ENCODE results near the gene SOX1. TPM values are rescaled to one million over a fixed set of nuclear protein-coding genes. Genes with fewer than 3 reads are reported as not detected.

Gene SOX1
- total and polyA plus RNA-seq, 4 donors, result not detected

DNA sequence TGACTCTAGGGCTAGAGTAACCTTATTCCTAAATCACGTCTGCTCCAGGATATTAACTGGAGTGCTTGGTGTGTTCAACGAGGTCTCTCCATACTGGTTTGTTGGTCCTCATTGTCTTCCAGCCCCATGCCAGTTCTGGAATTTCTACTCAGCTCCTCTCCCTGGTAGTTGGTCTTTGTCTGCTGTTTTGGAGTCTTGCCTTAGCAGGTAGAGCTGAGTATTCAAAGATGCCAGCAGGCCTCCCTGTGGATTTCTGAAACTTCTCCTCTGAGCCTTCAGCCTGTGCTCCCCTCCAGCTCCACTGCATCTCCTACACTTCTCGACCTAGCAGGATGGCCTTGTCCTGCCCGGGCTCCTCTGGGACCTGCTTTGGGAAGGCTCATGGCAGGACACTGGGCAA lies 25.5 kb downstream of the SOX1 start (continued):
- TF ChIP-seq, protein P1, sequence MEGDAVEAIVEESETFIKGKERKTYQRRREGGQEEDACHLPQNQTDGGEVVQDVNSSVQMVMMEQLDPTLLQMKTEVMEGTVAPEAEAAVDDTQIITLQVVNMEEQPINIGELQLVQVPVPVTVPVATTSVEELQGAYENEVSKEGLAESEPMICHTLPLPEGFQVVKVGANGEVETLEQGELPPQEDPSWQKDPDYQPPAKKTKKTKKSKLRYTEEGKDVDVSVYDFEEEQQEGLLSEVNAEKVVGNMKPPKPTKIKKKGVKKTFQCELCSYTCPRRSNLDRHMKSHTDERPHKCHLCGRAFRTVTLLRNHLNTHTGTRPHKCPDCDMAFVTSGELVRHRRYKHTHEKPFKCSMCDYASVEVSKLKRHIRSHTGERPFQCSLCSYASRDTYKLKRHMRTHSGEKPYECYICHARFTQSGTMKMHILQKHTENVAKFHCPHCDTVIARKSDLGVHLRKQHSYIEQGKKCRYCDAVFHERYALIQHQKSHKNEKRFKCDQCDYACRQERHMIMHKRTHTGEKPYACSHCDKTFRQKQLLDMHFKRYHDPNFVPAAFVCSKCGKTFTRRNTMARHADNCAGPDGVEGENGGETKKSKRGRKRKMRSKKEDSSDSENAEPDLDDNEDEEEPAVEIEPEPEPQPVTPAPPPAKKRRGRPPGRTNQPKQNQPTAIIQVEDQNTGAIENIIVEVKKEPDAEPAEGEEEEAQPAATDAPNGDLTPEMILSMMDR (IDR thresholded peaks at IDR 0.05; ENCODE audit: low read depth, low read length, missing input control), result no peak

DNA sequence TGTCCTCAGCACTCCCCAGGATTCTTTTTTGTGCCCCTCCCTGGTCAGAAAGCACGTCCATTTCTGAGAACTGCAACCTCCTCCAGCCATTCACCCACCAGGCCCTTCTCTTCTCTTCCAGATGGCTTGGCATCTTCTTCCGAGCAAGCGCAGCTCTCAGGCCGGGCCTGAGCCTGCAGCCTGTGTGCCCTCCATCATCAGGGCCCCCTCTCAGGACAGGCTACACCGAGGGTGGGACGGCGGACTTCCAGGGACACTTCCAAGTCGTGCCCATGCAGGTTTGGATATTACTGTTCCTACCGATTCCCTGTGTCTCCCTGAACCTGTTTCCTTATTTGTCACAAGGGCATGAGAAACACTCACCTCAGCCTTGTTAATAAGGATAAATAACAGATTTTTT lies 28.4 kb downstream of the SOX1 start:
- Histone ChIP-seq H3K4me3 (ENCODE audit: low read depth in 1 of 3, low read length in 3 of 3) (no peak overlapping the region), H3K27me3 (ENCODE audit: control insufficient read depth in 4 of 4, insufficient read depth in 4 of 4, low read length in 3 of 4) (peaks cover 0 to 3% (median 0%) of the 10 kb centered on the region in 4 donors), H3K27ac (ENCODE audit: low read depth in 1 of 2, low read length in 2 of 2) (no peak overlapping the region), H3K36me3 (ENCODE audit: control insufficient read depth in 4 of 4, insufficient read depth in 3 of 4, low read depth in 1 of 4, low read length in 3 of 4) (no peaks in the 10 kb centered on the region), H3K4me1 (ENCODE audit: control insufficient read depth in 4 of 4, insufficient read depth in 4 of 4, low read length in 3 of 4) (no peaks in the 10 kb centered on the region), H3K9me3 (ENCODE audit: control insufficient read depth in 4 of 4, low read length in 3 of 4) (no peaks in the 10 kb centered on the region), H3K9ac (ENCODE audit: low read depth in 1 of 2, low read length in 2 of 2) (no peak overlapping the region)
- DNase-seq (ENCODE audit: low spot score), result no peak
- no peak for TF ChIP-seq FOXA2 (IDR thresholded peaks at IDR 0.05)
- TF ChIP-seq RAD21 (IDR thresholded peaks at IDR 0.05), result no peak
- TF ChIP-seq, protein P2, sequence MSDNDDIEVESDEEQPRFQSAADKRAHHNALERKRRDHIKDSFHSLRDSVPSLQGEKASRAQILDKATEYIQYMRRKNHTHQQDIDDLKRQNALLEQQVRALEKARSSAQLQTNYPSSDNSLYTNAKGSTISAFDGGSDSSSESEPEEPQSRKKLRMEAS (IDR thresholded peaks at IDR 0.05), result no peak
- TF ChIP-seq FOXA1 (IDR thresholded peaks at IDR 0.05), result no peak
- TF ChIP-seq TAF1 (conservative IDR thresholded peaks at IDR 0.05), result no peak
- TF ChIP-seq, protein P1 (IDR thresholded peaks at IDR 0.05; ENCODE audit: low read depth, low read length, missing input control), result no peak
- TF ChIP-seq NR2F2 (IDR thresholded peaks at IDR 0.05), result no peak
- TF ChIP-seq, protein P3, sequence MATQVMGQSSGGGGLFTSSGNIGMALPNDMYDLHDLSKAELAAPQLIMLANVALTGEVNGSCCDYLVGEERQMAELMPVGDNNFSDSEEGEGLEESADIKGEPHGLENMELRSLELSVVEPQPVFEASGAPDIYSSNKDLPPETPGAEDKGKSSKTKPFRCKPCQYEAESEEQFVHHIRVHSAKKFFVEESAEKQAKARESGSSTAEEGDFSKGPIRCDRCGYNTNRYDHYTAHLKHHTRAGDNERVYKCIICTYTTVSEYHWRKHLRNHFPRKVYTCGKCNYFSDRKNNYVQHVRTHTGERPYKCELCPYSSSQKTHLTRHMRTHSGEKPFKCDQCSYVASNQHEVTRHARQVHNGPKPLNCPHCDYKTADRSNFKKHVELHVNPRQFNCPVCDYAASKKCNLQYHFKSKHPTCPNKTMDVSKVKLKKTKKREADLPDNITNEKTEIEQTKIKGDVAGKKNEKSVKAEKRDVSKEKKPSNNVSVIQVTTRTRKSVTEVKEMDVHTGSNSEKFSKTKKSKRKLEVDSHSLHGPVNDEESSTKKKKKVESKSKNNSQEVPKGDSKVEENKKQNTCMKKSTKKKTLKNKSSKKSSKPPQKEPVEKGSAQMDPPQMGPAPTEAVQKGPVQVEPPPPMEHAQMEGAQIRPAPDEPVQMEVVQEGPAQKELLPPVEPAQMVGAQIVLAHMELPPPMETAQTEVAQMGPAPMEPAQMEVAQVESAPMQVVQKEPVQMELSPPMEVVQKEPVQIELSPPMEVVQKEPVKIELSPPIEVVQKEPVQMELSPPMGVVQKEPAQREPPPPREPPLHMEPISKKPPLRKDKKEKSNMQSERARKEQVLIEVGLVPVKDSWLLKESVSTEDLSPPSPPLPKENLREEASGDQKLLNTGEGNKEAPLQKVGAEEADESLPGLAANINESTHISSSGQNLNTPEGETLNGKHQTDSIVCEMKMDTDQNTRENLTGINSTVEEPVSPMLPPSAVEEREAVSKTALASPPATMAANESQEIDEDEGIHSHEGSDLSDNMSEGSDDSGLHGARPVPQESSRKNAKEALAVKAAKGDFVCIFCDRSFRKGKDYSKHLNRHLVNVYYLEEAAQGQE (IDR thresholded peaks at IDR 0.05), result no peak
- TF ChIP-seq, protein P4, sequence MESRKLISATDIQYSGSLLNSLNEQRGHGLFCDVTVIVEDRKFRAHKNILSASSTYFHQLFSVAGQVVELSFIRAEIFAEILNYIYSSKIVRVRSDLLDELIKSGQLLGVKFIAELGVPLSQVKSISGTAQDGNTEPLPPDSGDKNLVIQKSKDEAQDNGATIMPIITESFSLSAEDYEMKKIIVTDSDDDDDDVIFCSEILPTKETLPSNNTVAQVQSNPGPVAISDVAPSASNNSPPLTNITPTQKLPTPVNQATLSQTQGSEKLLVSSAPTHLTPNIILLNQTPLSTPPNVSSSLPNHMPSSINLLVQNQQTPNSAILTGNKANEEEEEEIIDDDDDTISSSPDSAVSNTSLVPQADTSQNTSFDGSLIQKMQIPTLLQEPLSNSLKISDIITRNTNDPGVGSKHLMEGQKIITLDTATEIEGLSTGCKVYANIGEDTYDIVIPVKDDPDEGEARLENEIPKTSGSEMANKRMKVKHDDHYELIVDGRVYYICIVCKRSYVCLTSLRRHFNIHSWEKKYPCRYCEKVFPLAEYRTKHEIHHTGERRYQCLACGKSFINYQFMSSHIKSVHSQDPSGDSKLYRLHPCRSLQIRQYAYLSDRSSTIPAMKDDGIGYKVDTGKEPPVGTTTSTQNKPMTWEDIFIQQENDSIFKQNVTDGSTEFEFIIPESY (IDR thresholded peaks at IDR 0.05), result no peak
- 76% methylated on average over 9 of the region's 9 CpGs for WGBS

DNA sequence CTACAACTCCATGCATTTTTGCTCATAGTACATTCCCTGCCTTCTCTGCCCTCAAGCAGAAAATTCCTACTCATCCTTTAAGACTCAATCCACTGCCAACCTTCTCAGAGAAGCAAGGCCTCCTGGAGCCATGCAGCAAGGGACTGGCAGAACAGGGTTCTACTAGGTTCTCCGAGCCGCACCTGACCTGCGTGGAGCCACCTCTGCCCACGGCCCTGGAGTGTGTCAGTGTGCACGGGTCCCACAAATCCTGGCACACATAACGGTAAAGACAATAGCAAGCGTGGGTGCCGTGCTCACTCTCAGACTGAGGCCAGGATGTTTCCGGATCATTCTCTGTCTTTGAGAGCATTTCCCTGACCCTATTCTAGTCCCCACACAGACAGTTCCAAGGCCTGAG lies 30.0 kb downstream of the SOX1 start:
- H3K27ac ChIP-seq (ENCODE audit: low read depth in 1 of 2, low read length in 2 of 2), result no peak overlapping the region
- H3K9me3 ChIP-seq (ENCODE audit: control insufficient read depth in 4 of 4, low read length in 3 of 4), result no peaks in the 10 kb centered on the region
- no peaks in the 10 kb centered on the region for H3K36me3 ChIP-seq (ENCODE audit: control insufficient read depth in 4 of 4, insufficient read depth in 3 of 4, low read depth in 1 of 4, low read length in 3 of 4)
- no peak overlapping the region for H3K4me3 ChIP-seq (ENCODE audit: low read depth in 1 of 3, low read length in 3 of 3)
- H3K4me1 ChIP-seq (ENCODE audit: control insufficient read depth in 4 of 4, insufficient read depth in 4 of 4, low read length in 3 of 4), result no peaks in the 10 kb centered on the region
- 92% methylated on average over 9 of the region's 9 CpGs for WGBS
- no peak for DNase-seq (ENCODE audit: low spot score)
- H3K27me3 ChIP-seq (ENCODE audit: control insufficient read depth in 4 of 4, insufficient read depth in 4 of 4, low read length in 3 of 4), result peaks cover 0 to 10% (median 1%) of the 10 kb centered on the region in 4 donors
- H3K9ac ChIP-seq (ENCODE audit: low read depth in 1 of 2, low read length in 2 of 2), result no peak overlapping the region
- TF ChIP-seq, protein P4 (IDR thresholded peaks at IDR 0.05), result no peak
- TF ChIP-seq YY1 (IDR thresholded peaks at IDR 0.05) (no peak), EGR1 (IDR thresholded peaks at IDR 0.05; ENCODE audit: low read depth in 2 of 2) (no peak), RXRA (IDR thresholded peaks at IDR 0.05) (no peak), JUND (IDR thresholded peaks at IDR 0.05) (no peak), NR2F2 (IDR thresholded peaks at IDR 0.05) (no peak), FOXA1 (IDR thresholded peaks at IDR 0.05) (no peak)
- TF ChIP-seq, protein P3 (IDR thresholded peaks at IDR 0.05), result no peak
- TF ChIP-seq, protein P2 (IDR thresholded peaks at IDR 0.05), result no peak
